ENCODE results near the gene MNT.
A peak's percentile ranks its signal among the peaks of the same experiment; 100 is the strongest.
"Not testable (repeated sequence)": the region's sequence is repeated elsewhere in the genome, so short reads cannot be mapped to it uniquely, and the experiment has no call there.

MNT gene, protein sequence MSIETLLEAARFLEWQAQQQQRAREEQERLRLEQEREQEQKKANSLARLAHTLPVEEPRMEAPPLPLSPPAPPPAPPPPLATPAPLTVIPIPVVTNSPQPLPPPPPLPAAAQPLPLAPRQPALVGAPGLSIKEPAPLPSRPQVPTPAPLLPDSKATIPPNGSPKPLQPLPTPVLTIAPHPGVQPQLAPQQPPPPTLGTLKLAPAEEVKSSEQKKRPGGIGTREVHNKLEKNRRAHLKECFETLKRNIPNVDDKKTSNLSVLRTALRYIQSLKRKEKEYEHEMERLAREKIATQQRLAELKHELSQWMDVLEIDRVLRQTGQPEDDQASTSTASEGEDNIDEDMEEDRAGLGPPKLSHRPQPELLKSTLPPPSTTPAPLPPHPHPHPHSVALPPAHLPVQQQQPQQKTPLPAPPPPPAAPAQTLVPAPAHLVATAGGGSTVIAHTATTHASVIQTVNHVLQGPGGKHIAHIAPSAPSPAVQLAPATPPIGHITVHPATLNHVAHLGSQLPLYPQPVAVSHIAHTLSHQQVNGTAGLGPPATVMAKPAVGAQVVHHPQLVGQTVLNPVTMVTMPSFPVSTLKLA

DNA sequence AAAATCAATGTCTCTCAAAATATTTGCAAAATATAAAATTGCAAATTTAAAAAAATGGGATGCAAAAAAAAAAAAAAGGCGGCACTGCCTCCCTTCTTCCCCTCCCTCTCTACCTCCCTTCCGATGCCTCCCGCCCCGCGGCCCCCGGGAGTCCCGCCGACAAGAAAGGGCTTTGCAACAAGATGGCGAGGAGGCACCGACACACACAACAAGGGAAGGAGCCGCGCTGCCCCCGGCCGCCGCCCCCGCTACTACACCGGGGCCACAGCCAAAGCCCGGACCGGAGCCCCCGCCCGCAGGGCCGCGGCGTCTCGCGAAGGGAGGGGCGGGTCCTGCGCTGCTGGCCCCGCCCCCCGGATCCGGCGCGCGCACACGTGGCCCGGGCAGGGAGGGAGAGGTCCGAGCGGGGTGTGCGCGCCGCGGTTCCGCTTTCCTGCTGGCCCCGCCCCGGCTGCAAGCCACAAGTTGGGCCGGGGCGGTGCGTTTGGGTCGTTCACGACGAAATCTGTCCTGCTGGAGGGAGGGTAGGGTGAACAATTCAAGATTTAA lies at the start of gene MNT:
MNT (minus strand) TSS at position 184 of the 549 bp plus-strand sequence. CDS start 348 bp downstream, outside the sequence.
- no peak for FAIRE-seq

GRCh38 chr17:2450016-2450650 lies 49.3 kb upstream of the MNT start:
- DNase-seq (ENCODE audit: insufficient read length, low spot score) (no peak), FAIRE-seq (no peak)

More for the DNA sequence above, at the start of gene MNT:
- DNase-seq (ENCODE audit: insufficient read length, low spot score), result peak; percentile 91

DNA sequence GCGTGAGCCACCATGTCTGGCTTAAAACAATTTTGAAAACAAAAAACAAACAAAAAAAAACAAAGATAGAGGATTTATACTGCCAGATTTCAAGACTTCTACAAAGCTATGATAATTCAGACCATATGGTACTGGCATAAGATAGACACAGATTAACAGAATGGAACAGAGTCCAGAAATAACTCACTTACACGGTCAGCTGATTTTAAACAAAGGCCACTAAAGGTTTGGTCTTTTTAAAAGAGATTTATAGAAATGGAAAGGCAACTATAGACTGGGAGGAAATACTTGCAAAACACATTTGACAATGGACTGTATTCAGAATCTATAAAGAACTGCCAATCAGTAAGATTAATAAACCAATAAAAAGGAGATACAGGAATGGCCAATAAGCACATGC lies 48.6 kb upstream of the MNT start:
- FAIRE-seq, result no peak
- DNase-seq (ENCODE audit: insufficient read length, low spot score), result no peak

GRCh38 chr17:2447479-2447878 lies 46.6 kb upstream of the MNT start:
- FAIRE-seq; DNase-seq (ENCODE audit: insufficient read length, low spot score): not testable (repeated sequence)

DNA sequence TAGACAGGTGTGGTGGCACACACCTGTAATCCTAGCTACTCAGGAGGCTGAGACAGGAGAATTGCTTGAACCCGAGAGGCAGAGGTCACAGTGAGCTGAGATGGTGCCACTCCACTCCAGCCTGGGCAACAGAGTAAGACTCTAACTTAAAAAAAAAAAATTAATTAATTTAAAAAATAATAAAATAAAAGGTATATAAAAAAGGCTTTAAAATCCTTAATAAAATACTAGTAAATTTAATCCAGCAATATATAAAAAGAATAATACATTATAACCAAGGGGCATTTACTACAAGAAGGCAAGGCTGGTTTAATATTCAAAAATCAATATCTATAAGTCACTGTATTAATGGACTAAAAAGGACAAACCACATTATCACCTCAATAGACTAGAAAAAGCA lies 44.8 kb upstream of the MNT start:
- DNase-seq (ENCODE audit: insufficient read length, low spot score) (no peak), FAIRE-seq (no peak)

- DNase-seq (ENCODE audit: insufficient read length, low spot score) (no peak), FAIRE-seq (no peak)
Observed at GRCh38 chr17:2444382-2444781, 43.5 kb upstream of the MNT start.

GRCh38 chr17:2442166-2442565 lies 41.3 kb upstream of the MNT start:
- FAIRE-seq, result no peak

GRCh38 chr17:2440930-2441329 lies 40.1 kb upstream of the MNT start:
- FAIRE-seq, result no peak
- DNase-seq (ENCODE audit: insufficient read length, low spot score), result no peak

More at GRCh38 chr17:2442166-2442565, 41.3 kb upstream of the MNT start:
- DNase-seq (ENCODE audit: insufficient read length, low spot score), result no peak

DNA sequence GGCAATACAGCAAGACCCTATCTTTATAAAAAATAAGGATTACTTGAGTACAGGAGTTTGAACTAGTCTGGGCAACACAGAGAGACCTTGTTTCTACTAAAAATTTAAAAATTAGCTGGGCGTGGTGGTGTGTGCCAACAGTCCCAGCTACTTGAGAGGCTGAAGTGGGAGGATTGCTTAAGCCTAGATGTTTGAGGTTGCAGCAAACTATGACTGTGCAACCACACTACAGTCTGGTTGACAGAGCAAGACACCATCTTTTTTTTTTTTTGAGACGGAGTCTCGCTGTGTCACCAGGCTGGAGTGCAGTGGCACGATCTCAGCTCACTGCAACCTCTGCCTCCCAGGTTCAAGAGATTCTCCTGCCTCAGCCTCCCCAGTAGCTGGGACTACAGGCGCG lies 39.1 kb upstream of the MNT start:
- not testable (repeated sequence) for FAIRE-seq

DNA sequence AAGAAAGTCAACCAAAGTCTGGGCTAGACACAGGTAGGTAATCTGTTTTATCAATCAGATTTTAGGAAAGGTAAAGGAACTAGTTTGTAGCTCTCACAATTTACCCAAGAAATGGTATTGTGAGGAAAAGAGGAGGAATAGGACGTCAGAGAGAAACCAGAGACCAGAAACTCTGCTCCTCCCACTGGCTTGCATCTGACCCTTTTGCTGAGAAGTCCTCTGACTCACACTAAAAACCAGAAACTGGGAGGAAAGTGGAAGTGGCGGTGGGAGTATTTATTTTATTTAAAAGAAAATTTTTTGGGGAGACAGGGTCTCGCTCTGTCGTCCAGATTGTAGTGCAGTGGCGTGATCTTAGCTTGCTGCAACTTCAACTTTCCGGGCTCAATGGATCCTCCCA lies 38.0 kb upstream of the MNT start:
- no peak for DNase-seq (ENCODE audit: insufficient read length, low spot score)
- FAIRE-seq, result no peak

More for the DNA sequence above, 39.1 kb upstream of the MNT start:
- DNase-seq (ENCODE audit: insufficient read length, low spot score), result not testable (repeated sequence)

- DNase-seq (ENCODE audit: insufficient read length, low spot score), result no peak
- no peak for FAIRE-seq
Observed at GRCh38 chr17:2436316-2436905, 35.6 kb upstream of the MNT start.

GRCh38 chr17:2435862-2436261 lies 35.0 kb upstream of the MNT start:
- FAIRE-seq, result no peak

GRCh38 chr17:2435181-2435741 lies 34.4 kb upstream of the MNT start:
- FAIRE-seq (no peak), DNase-seq (ENCODE audit: insufficient read length, low spot score) (no peak)

More at GRCh38 chr17:2435862-2436261, 35.0 kb upstream of the MNT start:
- DNase-seq (ENCODE audit: insufficient read length, low spot score), result no peak

DNA sequence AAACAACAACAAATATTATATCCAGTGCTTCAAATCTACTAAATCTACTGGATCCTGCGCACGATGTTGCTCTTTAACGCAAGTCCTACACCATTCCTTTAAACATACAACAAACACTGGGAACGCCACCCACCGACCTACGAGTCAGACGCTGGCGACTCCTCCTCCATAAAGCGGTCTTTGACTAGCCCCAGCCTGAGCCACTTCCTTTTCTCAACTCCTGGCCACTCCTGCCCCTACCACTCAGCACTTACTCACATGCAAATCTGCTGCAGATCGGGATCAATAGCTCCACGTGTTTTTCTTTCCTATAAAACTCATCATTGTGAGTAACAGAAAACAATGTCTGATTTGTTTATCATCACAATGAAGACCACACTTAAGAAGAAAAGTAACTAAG lies 32.8 kb upstream of the MNT start:
- FAIRE-seq (no peak), DNase-seq (ENCODE audit: insufficient read length, low spot score) (no peak)

DNA sequence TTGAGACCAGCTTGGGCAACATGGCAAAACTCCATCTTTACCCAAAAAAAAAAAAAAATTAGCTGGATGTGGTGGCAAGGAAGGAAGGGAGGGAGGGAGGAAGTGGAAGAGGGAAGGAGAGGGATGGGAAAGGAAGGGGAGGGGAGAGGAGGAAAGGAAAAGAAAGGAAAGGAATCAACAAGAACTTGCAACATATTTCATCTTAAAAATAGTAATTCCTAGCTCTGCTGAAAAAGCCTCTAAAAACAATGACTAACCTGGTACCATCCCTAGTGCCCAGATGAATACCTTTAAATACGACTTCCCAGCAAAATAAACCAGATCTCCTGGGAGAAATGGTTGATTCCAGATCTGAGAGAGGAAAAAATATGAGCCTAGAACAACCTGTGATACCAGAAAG lies 27.1 kb upstream of the MNT start:
- DNase-seq (ENCODE audit: insufficient read length, low spot score) (no peak), FAIRE-seq (no peak)

GRCh38 chr17:2427215-2427614 lies 26.4 kb upstream of the MNT start:
- DNase-seq (ENCODE audit: insufficient read length, low spot score) (no peak), FAIRE-seq (no peak)

GRCh38 chr17:2423271-2423670 lies 22.4 kb upstream of the MNT start:
- DNase-seq (ENCODE audit: insufficient read length, low spot score) (no peak), FAIRE-seq (no peak)

GRCh38 chr17:2421315-2422147 lies 20.7 kb upstream of the MNT start:
- DNase-seq (ENCODE audit: insufficient read length, low spot score), result no peak

GRCh38 chr17:2420176-2420575 lies 19.3 kb upstream of the MNT start:
- no peak for DNase-seq (ENCODE audit: insufficient read length, low spot score)
- no peak for FAIRE-seq

More at GRCh38 chr17:2421315-2422147, 20.7 kb upstream of the MNT start:
- peak; percentile 40 for FAIRE-seq

DNA sequence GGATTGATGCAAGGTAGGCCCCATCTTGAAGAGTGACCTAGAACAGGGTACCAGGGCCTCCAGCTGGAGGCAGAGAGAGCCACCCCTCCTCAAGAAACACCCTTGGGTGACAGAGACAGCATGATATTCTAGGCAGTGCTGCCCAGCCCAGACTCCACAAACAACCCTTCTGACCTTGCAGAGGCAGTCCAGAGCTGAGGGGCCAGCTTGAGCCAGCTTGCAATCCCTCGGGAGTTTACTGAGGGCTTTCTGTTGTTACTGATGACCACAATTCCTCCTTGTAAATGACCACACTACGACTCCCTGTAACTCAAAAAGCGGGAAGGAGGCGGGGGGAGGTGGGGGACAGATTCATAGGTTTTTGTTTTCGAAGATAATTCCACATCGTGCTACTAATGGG lies 18.6 kb upstream of the MNT start:
- FAIRE-seq, result no peak
- DNase-seq (ENCODE audit: insufficient read length, low spot score), result no peak
